Measurements from ENCODE around the gene GPR27.

Gene GPR27

DNA sequence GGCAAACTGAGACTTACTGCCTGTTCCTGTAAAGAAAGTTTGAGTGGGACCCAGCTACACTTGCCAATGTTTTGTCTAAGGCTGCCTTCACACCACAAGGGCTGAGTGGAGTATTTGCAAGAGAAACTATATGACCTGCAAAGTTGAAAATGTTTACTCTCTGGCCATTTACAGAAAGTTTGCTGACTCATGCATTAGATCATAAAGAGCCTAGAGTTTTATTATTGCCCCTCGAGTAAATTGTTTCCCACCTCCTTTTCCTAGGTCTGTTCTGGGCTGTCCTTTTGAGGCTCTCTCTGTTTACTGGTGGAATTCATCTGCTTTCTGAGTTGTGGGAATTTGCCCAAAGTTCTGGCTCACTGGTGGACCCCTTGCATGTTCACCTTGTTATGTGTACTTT, 38.0 kb downstream of the GPR27 start:
- Histone ChIP-seq H3K4me1 (0 out of 2 replicates have a peak, but pooled peaks cover 4% of the 10 kb centered on the region), H3K4me3 (ENCODE audit: low read depth, low read length) (no peak overlapping the region), H3K36me3 (no peaks in the 10 kb centered on the region), H3K9me3 (no peaks in the 10 kb centered on the region), H3K27me3 (no peaks in the 10 kb centered on the region)
- TF ChIP-seq, protein P1, sequence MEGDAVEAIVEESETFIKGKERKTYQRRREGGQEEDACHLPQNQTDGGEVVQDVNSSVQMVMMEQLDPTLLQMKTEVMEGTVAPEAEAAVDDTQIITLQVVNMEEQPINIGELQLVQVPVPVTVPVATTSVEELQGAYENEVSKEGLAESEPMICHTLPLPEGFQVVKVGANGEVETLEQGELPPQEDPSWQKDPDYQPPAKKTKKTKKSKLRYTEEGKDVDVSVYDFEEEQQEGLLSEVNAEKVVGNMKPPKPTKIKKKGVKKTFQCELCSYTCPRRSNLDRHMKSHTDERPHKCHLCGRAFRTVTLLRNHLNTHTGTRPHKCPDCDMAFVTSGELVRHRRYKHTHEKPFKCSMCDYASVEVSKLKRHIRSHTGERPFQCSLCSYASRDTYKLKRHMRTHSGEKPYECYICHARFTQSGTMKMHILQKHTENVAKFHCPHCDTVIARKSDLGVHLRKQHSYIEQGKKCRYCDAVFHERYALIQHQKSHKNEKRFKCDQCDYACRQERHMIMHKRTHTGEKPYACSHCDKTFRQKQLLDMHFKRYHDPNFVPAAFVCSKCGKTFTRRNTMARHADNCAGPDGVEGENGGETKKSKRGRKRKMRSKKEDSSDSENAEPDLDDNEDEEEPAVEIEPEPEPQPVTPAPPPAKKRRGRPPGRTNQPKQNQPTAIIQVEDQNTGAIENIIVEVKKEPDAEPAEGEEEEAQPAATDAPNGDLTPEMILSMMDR (IDR thresholded peaks at IDR 0.05; ENCODE audit: low read depth, low read length), result no peak
- DNase-seq, result no peak

DNA sequence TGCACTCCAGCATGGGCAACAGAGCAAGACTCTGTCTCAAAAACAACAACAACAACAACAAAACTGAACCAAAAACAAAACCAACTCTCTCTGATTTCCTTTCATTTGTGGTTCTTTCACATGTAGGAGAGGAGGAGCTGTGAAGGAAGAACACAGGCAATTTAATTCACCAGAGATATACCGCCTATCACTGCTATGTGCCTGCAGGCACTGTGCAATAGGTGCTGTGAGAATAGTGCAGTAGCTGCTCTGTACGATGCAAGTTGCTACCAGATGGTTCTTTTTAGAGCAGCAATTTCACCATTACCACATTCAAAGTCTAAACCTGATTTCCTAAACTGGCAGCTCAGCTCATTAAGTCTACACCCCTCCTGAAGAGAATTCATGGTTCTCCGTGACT, 42.6 kb downstream of the GPR27 start:
- Histone ChIP-seq H3K4me3 (ENCODE audit: low read depth, low read length) (no peak overlapping the region), H3K4me1 (no peaks in the 10 kb centered on the region), H3K36me3 (no peaks in the 10 kb centered on the region), H3K9me3 (no peaks in the 10 kb centered on the region), H3K27me3 (no peaks in the 10 kb centered on the region)
- TF ChIP-seq, protein P1 (IDR thresholded peaks at IDR 0.05; ENCODE audit: low read depth, low read length), result no peak
- DNase-seq, result no peak

DNA sequence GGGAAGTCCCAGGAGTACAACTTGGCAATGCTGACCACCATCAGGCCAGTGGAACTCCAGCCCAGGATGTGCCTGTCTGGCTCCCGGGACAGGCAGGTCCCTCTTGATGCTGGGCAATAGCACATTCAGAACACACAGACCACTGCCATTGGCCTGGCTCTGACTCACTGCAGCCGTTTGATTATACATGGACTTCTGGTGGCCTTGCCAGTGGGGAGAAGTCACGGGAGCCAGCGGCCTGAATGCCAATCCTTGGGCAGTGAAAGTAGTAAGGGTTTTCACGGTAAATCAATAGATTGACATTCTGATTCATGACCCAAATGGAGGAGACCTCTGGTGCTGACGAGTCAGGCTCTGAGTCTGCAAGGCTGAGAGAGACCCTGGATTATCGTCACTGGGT, 43.8 kb downstream of the GPR27 start:
- Histone ChIP-seq H3K36me3 (no peaks in the 10 kb centered on the region), H3K4me3 (ENCODE audit: low read depth, low read length) (no peak overlapping the region), H3K9me3 (no peaks in the 10 kb centered on the region), H3K4me1 (no peaks in the 10 kb centered on the region), H3K27me3 (no peaks in the 10 kb centered on the region)
- TF ChIP-seq, protein P1 (IDR thresholded peaks at IDR 0.05; ENCODE audit: low read depth, low read length), result no peak
- no peak for DNase-seq

DNA sequence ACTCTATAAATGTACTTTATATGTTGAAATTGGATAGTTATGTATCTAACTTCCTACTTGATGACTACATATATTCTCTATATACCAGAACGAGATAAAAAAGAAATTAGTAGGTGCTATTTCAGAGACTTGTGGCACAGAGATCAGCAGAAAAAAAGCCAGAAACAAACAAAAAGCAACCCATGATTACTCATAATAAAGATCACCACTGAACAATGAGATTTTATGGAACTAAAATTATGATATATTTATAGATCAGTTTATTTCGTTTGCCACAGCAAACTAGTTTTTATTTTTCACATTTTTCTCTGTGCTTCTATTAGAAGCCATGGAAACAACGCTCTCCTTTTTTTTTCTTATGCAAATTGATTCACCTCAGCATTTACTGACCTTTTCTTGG, 46.4 kb downstream of the GPR27 start:
- no peaks in the 10 kb centered on the region for H3K36me3 ChIP-seq
- no peak for DNase-seq
- H3K4me3 ChIP-seq (ENCODE audit: low read depth, low read length), result no peak overlapping the region
- TF ChIP-seq, protein P1 (IDR thresholded peaks at IDR 0.05; ENCODE audit: low read depth, low read length), result no peak
- H3K4me1 ChIP-seq, result no peaks in the 10 kb centered on the region
- H3K9me3 ChIP-seq, result no peaks in the 10 kb centered on the region
- no peaks in the 10 kb centered on the region for H3K27me3 ChIP-seq

DNA sequence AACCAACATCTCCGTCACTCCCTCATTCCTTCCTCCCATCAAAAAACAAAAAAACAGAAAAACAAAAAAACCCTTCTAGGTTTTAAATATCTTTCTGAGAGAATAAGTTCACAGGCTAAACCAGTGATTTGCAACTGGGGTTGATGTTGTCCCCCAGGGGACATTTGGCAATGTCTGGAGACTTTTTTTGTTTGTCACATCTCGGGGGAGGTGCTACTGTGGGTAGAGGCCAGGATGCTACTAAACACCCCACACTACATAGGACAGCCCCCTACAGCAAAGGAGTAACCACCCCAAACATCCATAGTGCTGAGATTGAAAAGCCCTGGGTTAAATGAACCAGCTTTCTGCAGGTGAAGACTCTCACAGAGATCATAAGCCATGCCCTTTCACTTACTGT, 48.3 kb downstream of the GPR27 start:
- Histone ChIP-seq H3K36me3 (no peaks in the 10 kb centered on the region), H3K4me3 (ENCODE audit: low read depth, low read length) (no peak overlapping the region), H3K4me1 (no peaks in the 10 kb centered on the region), H3K9me3 (no peaks in the 10 kb centered on the region), H3K27me3 (no peaks in the 10 kb centered on the region)
- TF ChIP-seq, protein P1 (IDR thresholded peaks at IDR 0.05; ENCODE audit: low read depth, low read length), result no peak
- no peak for DNase-seq

DNA sequence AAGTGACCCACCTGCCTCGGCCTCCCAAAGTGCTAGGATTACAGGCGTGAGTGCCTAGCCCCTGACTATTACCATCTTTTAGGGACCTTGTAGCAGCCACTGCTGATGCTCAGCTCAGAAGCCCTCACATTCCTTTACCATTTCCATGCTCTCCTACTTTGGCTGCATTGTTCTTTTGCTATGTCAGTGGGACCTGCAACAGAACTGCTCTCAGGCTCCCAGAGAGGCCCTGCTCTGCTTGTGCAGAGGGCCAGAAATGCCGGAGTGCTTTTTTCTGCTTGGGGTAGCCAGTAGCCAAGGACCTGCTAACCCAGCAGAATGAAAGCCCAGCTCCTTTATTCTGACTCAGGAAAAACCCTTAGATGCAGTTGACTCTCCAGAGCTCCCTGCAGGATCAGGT, 49.6 kb downstream of the GPR27 start:
- Histone ChIP-seq H3K27me3 (no peaks in the 10 kb centered on the region), H3K36me3 (no peaks in the 10 kb centered on the region), H3K9me3 (no peaks in the 10 kb centered on the region), H3K4me1 (no peaks in the 10 kb centered on the region), H3K4me3 (ENCODE audit: low read depth, low read length) (no peak overlapping the region)
- TF ChIP-seq, protein P1 (IDR thresholded peaks at IDR 0.05; ENCODE audit: low read depth, low read length), result no peak
- DNase-seq, result no peak

Data from BE2C (cell line).